HG02973 (cell line): ENCODE results near the gene DUSP16.
"Not testable (repeated sequence)": the region's sequence is repeated elsewhere in the genome, so short reads cannot be mapped to it uniquely, and the experiment has no call there.

Experiments used
- ATAC-seq: cut with Tn5 transposase; IDR thresholded peaks from one replicate; pipeline ENCODE4 v1.9.1; 2021; ENCODE audit warnings: moderate library complexity; ENCODE audit not compliant: unreplicated experiment

Gene DUSP16, protein sequence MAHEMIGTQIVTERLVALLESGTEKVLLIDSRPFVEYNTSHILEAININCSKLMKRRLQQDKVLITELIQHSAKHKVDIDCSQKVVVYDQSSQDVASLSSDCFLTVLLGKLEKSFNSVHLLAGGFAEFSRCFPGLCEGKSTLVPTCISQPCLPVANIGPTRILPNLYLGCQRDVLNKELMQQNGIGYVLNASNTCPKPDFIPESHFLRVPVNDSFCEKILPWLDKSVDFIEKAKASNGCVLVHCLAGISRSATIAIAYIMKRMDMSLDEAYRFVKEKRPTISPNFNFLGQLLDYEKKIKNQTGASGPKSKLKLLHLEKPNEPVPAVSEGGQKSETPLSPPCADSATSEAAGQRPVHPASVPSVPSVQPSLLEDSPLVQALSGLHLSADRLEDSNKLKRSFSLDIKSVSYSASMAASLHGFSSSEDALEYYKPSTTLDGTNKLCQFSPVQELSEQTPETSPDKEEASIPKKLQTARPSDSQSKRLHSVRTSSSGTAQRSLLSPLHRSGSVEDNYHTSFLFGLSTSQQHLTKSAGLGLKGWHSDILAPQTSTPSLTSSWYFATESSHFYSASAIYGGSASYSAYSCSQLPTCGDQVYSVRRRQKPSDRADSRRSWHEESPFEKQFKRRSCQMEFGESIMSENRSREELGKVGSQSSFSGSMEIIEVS

DNA sequence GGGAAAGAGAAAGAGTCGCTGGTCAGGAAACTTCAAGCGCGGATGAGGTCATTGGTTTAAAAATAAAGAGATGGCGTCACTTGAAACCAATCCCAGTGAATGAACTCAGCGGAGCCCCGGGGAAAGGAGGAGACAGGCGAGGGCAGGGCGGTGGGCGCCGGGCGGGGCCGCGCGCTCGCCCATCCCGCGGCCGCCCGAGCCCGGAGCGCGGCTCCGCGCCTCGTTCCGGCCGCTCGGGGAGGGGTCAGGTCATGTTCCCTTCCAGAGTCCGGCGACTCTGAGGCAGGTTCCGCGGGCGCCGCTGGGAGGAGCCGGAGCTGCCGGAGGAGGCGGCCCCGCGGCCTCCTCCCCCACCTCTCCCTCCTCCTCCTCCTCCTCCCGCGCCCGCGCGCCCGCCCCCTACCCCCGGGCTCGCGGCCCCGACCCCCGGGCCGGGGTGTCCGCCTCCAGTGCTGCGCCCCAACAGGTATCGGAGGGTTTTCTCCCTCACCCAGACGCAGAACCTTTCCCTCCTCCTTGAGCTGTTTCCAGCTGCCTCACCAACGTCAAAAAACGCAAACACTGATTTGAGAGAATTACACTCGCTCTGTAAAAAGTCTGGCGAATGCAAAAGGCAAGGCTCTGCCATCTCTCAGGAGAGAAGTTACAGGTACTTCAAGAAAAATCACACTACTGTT is at the start of gene DUSP16:
TSS of gene DUSP16 (minus strand) at position 279 of the 677 bp plus-strand sequence. CDS start 41,765 bp downstream, outside the sequence.
- peak; percentile 74 for ATAC-seq

DNA sequence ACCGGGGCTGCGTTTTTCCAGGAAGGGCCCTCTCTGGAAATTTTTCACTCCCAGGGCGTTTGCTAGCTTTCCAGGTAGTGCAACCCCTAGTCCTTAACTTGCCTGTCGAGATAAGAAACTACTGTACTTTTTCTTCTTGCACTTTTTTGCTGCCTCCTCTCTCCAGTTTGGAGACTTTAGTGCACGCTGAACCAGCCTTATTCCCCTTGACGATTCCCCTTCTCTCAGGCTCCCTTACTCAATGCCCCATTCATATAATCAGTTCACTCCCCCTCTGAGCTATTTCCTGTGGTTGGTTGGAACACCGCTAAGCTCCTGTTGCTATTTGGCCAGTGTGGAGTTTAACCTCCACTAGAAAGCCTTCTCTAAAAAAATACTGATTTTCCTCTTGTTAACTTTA is 49.7 kb upstream of the DUSP16 start:
- peak; percentile 1 for ATAC-seq

DNA sequence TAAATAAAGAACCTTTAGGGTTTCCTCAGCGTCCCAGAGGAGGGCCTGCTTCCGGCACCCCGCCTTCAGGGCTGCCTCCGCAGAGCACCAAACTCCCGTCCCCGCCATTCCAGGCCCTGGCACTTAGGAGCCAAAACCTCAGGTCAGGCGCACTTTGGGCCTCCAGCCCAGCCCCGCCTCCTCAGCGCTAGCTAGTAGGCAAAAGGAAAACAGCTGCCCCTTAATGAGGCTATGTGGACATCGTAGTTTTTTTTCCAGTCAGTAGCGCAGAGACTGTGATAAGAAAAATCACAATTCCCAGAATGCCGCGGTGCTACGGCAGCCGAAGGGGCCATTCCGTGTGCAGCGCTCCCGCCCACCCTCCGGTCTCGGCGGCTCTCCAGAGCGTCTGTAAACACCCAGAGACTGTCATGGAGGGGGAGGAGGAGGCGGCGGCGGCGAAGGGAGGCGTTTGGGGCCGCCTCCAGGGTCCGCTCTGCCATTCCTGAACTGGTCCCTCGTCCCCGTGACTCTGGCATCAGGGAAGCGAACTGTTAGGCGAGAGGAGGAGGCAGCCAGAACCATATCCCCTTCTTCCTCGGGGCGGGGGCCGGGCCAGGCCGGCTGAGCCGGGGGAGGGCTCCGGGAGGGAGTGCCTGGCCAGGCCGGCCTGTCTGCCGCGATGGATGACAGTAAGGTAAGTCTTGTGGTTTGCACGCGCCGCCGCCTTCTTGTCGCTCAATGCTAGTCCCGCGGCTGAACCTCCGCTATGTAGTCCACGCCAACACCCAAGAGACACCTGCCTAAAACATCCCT is 49.0 kb upstream of the DUSP16 start, which contains the start of gene CREBL2:
TSS of gene CREBL2 (plus strand) at position 365 of the 795 bp plus-strand sequence. CDS start at position 662, 297 bp downstream.
- ATAC-seq = peak; percentile 57

DNA sequence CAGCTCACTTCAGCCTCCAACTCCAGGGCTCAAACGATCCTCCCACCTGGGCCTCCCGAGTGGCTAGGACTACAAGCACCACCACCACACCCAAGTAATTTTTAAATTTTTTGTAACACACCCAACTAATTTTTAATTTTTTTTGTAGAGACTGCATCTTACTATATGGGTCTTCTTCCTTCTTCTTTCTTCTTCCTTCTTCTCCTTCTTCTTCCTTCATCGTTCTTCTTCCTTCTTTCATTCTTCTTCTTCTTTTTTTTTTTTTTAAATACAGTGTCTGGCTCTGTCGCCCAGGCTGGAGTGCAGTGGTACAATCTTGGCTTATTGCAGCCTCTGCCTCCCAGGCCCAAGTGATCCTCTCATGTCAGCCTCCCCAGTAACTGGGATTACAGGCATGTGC is 48.0 kb upstream of the DUSP16 start:
- ATAC-seq = no peak

DNA sequence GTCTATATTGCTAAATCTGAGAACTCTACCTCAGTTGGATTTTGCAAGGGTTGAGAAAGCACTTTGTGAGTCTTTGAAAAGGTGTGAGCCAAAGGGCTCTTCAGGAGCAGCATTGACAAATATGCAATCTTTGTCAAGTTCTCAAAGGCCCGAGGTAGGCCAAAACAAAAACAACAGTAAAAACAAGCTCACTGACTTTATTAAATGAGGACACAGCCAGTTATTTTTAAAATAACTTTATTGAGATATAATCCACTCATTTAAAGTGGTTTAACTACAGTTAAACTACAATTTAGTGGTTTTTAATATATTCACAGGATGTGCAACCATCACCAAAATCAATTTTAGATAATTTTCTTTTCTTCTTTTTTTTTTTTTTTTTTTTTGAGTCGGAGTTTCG is 47.0 kb upstream of the DUSP16 start:
- no peak for ATAC-seq

DNA sequence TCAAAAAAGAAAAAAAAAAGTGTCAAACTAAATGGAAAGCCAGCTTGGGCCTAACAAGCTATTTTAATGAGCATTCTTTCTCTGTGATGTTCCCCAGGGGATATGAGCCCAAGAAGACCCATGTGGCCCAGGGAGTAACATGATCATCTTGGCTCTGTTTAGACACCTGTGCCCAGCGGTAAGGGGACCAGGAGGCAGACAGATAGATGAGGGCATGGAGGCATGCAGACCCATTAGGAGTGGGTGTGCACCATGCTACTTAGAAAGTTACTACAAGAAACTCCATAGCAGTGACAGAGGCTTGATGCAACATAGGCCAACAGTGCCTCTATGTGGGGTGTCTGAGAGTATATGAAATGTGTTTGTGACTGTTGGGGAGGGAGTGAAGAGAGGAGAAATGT is 45.9 kb upstream of the DUSP16 start:
- no peak for ATAC-seq

DNA sequence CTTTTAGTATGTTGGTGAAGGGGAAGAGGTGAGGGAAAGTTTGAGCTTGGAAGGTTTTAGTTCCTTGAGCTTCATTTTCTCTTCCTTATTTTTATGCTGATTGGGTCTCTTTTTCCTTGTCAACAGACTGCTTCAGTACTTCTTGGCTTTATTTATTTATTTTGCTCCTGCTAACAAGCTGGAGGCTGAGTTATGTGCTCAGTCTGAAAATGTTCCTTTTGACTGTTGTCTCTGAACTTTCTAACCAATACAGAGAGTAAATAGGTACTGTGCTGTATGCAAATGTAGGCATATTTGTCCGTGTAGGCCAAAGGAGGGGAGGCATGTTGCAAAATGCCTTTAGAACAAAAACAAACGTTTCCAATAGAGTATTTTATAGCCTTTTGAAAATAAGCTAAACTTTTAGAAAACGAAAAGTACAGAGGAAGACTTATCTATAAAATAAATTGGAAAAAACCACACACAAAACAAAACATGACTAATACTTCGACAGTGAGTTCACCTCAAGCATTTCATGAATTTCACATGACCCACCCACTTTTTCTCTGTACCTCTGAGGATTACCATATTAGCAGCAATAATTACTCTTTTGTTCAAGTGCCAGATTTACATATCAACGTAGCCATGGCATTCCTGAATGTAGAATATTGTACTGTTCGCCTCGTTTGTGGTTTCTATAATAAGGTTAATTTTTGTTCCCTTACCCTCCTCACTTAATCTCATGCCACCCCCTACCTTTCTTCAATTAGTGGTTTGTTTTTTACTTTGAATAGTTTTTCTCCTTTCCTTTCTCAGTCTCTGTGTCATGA is 44.3 kb upstream of the DUSP16 start:
- peak; percentile 43 for ATAC-seq

DNA sequence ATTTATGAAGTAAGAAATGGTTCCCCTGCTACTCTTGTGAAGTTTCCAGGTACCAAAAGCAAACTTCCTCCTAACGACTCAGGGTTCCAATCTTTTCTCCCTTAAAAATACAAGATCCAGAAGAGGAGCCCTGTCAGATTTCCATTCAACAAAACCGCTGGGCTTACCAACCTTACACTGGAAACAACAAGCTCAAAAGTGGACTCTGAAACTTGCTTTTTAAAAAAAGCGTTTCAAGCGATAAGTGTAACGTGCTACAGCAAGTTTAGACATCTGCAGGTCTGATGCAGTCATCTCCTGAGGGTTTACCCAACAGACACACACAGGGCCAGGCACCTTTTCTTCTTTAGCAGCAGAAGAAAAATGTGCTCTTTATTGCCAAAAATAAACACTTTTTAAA is 42.1 kb upstream of the DUSP16 start:
- ATAC-seq = no peak

DNA sequence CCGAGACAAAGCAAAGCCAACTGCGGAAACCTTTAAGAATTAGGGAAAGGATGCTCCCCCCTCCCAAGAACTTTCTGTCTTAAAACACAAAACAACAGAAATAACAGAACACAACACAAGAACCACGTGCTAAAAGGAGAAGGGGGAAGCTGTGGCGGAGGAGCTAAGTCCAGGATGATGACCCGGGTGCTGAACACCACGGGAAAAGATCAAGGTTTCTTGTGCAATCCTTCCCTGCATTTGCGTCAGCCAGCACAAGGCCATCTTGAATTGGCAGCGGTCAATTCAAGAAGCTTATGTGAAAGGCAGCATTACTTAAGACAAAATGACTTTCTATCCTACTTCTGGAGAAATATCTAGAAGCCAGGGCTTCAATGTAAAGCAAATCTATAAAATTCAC is 38.0 kb upstream of the DUSP16 start:
- no peak for ATAC-seq

DNA sequence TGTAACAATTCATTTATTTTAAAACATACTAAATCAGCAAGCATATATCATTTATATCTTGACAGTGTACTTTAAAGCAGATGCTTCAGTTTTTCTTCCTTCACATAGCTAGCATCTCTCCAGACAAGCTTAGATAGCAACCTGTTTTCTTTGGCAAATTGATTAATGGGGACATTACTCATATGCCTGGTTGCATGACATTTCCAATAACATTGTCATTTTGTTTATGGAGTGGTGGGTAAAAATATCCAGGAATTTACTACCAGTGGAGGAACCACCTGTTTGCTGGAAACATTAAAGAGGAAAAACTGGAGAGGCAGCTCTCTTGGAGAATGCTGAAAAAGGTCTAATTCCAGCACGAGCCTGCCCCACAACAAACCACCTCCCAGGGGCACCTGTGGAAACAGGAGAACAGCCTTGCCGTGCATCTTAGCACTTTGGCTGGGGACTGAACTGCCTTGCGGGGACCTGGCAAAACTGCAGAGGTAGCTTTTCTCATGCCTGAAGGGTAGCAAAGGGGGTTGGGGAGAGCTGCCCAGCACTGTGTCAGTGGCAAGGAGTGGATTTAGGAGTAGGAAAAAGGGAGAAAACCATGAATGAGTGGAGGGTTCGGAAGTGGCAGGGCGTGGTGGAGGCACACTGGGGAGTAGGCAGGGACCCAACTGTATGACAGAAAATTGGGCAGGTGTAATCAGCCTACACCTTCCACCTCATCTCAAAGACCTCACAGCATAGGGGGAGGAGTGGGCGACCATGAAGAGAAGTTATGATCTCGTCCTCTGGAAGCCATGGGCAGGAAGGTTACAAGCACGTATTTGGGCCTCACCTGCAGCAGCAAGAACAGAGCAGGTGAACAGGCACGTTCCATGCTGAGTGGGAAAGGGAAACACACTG is 37.3 kb upstream of the DUSP16 start:
- no peak for ATAC-seq

DNA sequence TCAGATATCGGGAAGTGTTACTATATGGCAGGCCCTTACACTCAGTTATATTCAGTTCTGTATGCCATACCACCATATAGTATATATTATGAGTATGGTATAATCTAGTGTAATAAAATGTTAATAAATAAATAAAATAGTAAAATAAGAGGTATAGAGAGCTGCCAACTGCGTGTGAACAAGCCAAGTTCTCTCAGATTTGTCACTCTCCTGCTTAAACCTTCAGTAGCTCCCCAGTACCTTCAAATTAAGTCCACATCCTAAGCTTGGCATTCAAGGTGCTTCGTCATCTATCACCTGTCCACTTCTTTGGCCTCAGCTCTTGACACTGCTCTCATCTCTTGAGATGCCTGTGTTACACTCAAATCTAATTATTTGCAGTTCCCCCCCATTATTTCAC is 36.2 kb upstream of the DUSP16 start:
- ATAC-seq = no peak

DNA sequence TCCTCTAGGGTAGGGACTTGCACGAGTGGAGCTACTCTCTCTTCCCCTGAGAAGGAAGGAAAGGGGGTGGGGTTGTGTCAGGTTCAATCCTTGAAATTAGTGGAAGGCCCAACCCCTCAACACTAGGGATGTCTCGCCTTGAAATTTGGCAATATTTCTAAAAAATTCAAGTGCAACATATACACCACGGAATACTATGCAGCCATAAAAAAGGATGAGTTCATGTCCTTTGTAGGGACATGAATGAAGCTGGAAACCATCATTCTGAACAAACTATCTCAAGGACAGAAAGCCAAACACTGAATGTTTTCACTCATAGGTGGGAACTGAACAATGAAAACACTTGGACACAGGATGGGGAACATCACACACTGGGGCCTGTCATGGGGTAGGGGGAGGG is 33.9 kb upstream of the DUSP16 start:
- not testable (repeated sequence) for ATAC-seq

DNA sequence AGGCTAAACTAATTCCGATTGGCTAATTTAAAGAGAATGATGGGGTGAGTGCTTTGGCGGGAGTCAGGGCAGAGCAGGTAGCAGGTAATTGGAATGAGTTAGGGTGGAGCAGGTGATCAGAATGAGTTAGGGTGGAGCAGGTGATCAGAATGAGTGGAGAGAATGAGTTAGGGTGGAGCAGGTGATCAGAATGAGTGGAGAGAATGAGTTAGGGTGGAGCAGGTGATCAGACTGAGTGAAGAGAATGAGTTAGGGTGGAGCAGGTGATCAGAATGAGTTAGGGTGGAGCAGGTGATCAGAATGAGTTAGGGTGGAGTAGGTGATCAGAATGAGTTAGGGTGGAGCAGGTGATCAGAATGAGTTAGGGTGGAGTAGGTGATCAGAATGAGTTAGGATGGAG is 33.3 kb upstream of the DUSP16 start:
- ATAC-seq = not testable (repeated sequence)

DNA sequence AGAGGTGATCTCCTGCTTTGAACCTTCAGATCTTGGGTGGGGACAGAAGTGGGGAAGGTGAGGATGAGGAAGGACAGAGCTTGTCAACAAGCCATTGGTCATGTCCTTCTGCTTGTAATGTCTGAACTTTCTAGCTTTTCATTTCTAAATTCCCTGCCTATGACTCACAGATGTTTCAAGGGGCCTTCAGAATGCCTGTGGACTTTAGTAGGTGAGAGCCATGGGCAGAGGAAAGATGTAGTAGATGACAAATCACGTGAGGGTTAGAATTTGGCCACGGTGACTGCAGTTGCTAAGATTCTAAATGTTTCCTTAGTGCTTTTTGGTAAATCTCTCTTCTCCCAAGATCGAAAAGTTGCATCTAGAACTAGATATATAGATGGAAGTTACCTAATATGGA is 30.3 kb upstream of the DUSP16 start:
- no peak for ATAC-seq

DNA sequence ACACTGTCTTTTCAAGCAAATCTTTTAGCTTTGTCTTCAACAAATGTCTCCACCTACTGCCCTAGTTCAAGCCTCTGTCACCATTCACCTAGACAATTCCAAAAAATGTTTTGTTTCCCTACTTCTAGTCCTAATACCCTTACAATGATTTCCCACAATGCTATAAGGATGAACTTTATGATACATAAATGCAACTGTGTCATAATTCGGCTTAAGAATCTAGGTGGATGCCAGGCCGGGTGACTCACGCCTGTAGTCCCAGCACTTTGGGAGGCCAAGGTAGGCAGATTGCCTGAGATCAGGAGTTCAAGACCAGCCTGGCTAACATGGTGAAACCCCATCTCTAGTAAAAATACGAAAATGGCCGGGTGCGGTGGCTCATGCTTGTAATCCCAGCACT is 28.3 kb upstream of the DUSP16 start:
- ATAC-seq = no peak

DNA sequence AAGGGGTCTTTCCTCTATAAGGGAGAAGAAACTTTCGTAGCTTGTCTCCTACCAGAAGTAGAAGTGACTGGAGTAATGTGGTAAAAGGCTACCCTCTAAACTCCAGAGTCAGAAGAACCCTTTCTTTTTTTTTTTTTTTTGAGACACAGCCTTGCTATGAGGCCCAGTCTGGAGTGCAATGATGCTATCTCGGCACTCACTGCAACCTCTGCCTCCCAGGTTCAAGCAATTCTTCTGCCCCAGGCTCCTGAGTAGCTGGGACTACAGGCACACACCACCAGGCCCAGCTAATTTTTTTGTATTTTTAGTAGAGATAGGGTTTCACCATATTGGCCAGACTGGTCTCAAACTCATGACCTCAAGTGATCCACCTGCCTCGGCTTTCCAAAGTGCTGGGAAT is 25.8 kb upstream of the DUSP16 start:
- not testable (repeated sequence) for ATAC-seq

DNA sequence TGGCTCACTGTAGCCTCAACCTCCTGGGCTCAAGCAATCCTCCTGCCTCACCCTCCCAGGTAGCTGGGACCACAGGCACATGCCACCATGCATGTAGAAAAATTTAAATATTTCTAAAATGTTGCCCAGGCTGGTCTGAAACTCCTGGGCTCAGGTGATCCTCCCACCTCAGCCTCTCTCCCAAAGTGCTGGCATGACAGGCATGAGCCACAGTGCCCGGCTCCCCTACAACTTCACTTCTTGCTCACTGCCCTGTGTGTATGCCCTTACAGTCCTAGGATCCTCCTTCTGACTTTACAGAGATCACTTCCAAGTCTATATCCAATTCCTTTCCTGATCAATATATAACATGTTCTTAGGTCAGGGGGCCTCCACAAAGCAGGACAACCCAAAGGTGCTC is 25.2 kb upstream of the DUSP16 start:
- ATAC-seq = no peak

DNA sequence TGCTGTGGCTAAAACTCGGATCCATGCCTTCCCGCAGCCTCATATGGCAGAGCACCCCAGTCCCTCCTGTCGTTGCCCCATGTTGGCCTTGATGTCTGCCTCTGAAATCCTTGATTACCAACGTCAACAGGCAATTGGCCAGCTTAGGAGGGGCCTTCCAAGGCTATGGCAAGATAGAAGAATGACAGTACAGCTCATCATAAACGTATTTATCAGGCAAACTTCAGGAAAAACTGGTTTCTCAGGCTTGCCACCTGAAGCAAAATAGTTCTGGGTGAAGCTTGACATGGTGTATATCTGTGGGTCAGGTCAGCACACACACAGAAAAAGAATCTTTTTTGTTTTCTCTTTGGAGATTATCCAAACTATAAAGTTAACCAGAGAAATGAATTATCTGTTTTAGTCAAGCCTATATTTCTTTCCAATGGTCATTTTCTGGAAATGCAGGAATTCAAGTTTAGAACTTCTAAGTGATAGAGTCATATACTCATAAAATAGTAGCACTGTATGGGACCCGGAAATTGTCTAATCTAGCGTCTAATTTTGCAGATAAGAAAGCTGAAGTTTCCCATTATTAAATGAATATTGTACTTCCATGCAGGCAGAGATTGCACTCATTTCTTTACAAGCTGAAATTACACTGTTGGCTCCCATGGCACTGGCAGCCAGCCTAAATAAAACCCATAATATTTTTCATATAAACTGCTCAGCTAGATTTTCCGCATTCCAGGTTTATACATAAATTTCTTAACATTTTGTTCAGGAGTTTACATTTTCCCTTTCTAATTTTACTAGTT is 24.4 kb upstream of the DUSP16 start:
- no peak for ATAC-seq
